NCI-H345 (cell line): Measurements from ENCODE around the gene ECE2.

ENCODE experiments used
- DNase-seq: peaks from one replicate; lab custom pipeline; 2025; lab: John Stamatoyannopoulos, UW

The ECE2 gene

DNA sequence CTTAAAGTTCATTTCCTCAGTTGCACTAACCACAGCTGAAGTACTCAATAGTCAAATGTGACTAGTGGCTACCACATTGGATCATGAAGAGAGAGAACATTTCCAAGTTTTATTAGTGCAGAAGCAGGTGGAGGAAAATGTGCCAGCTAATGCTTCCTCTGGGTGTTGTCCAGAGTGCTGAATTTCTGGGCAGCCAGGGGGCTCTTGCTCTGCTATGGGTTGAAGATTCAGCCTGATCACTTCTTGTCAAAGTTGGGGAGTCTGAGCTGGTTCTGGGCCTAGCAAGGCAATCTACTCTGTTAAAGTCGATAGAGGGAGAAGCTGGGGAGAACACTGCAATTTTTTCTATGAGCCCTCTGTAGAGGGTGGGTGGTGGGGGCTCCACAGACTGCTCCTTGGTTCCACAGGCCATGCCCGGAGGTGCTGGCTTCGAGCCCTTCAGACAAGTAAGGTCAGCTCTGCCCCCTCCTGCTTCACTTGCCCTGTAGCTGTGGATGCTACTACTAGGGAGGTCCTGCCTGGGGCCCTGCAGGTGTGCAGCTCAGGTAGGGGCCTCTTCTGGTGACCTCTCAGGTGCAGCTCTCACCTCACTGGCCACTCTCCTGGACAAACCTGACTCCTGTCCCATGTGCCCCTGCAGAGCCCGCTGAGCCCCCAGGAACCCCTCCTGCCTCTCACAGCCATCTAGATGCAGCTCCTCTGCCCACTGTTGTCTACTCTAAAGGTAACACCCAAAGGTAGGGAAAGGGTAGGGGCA lies 35.3 kb upstream of the ECE2 start:
- DNase-seq = no peak

- DNase-seq = no peak
These were observed 34.7 kb upstream of the ECE2 start for GRCh38 chr3:184241141-184241446.

DNA sequence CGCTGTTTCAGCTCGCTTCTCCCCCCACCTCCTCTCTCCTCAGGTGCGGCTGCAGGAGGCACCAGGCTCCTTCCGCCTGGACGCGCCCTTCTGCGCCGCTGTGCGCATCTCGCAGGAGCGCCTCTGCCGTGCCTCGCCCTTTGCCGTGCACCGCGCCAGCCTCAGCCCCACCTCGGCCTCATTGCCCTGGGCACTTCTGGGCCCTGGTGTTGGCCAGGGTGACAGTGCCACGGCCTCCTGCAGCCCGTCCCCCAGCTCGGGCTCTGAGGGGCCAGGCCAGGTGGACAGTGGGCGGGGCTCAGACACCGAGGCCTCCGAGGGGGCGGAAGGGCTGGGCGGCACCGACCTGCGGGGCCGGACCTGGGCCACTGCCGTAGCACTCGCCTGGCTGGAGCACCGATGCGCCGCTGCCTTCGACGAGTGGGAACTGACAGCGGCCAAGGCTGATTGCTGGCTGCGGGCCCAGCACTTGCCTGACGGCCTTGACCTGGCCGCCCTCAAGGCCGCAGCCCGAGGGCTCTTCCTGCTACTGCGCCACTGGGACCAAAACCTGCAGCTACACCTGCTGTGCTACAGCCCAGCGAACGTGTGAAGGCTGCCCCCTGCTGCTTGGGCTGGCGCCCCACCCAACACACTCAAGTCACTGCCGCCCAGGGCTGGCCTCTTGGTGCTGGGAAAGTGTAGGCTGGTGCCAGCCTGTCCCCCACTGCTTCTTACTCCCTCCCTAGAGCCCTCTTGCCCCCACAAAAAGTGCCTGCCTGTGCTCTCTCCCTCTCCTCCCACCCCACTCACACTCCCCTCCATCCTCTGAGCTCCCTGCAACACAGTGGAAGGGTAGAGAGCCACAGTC lies 34.1 kb upstream of the ECE2 start:
- no peak for DNase-seq

GRCh38 chr3:184242297-184242685 lies 33.5 kb upstream of the ECE2 start:
- DNase-seq = no peak

GRCh38 chr3:184248454-184249411 lies 27.1 kb upstream of the ECE2 start, which contains the start of gene ALG3:
Gene ALG3 (minus strand): TSS chr3:184248962. CDS start chr3:184248940, 22 bp downstream.
- peak; percentile 93 for DNase-seq

- peak; percentile 99 for DNase-seq
These were observed 26.2 kb upstream of the ECE2 start, which contains the start of gene EEF1AKMT4 for GRCh38 chr3:184249412-184250166. Gene EEF1AKMT4 (plus strand): TSS chr3:184249672. CDS start chr3:184249695, 23 bp downstream.

- DNase-seq = peak; percentile 96
These were observed 25.5 kb upstream of the ECE2 start for GRCh38 chr3:184250167-184250828.

DNA sequence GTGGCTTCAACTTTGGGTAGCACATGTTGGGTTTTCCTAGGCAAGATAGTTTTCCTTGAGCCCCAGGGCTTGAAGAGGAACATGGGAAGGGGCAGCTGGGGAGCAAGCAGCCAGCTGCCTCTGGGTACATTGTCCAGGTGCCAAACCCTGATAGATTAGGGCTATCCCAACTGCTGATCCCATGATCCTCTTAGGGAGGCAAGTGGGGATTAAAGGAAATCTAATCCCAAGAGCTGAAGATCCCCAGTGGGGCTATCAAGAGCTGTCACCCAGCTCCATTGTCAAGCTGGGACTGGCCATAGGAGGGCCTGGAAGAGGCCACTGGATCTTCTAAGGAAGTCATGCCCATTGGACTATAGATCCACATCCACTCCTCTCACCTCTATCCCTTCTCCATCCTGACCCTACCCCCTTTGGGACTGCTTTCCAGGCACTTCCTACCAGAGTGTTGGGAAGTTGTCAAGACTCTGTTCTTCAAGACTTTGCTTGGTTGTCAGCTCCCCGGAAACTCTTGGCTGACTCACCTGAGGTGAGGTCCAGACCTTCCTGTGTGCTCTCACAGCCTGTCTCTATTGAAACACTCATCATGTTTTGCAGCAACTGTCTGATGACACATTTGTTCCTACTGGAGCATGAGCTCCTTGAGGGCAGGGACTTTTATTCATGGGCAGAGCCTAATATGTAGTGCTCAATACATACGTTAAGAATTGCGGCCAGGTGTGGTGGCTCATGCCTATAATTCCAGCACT lies 20.4 kb upstream of the ECE2 start:
- no peak for DNase-seq

DNA sequence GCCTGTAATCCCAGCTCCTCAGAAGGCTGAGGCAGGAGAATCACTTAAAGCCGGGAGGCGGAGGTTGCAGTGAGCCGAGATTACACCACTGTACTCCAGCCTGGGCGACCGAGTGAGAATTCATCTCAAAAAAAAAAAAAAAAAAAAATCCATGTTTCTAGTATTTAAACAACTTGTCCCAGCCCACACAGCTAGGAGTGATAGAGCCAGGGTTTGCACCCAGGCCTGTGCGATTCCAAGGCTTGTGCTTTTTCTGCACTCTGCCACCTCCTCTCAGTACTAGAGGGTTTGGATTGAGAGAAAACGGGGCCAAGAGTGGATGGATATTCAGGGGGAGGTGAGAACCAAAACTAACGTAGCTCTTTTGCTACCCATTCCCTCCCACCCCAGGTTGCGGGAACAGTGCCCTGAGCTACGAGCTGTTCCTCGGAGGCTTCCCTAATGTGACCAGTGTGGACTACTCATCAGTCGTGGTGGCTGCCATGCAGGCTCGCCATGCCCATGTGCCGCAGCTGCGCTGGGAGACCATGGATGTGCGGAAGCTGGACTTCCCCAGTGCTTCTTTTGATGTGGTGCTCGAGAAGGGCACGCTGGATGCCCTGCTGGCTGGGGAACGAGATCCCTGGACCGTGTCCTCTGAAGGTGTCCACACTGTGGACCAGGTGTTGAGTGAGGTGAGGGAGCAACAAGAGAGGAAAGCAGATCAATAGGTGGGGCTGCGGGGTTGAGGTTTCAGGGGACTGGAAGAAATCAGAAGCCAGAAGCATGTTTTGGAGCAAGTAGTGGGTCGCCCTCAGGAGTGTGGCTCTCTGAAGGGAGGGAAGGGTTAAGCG lies 18.5 kb upstream of the ECE2 start:
- DNase-seq = no peak

DNA sequence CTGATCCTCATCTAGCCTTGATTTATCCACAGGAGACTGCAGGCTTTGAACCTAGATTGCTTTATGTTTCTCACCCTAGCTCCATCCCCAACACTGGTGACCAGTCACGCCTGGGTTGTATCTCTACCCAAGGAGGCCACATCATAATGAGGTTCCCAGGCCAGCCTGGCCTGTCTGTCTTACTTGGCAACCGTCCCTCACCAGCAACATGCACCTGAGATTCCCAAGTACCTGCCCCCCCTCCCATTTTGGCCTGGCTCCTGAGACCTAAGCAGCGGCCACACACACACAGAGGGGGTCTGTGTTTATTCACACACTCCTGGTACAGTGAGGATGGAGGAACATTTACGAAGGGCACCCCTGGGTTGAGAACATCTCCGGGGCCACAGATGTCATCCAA lies 16.9 kb upstream of the ECE2 start:
- DNase-seq = no peak

GRCh38 chr3:184259396-184259877 lies 16.4 kb upstream of the ECE2 start:
- DNase-seq = no peak

GRCh38 chr3:184259878-184260723 lies 15.7 kb upstream of the ECE2 start:
- DNase-seq = no peak

GRCh38 chr3:184260724-184261269 lies 15.0 kb upstream of the ECE2 start:
- DNase-seq = no peak

- peak; percentile 98 for DNase-seq
These were observed 14.5 kb upstream of the ECE2 start, which contains the start of gene CAMK2N2 for GRCh38 chr3:184261270-184261853. Gene CAMK2N2 (minus strand): TSS chr3:184261553. CDS start chr3:184261285, 268 bp downstream.

- peak; percentile 89 for DNase-seq
These were observed 13.7 kb upstream of the ECE2 start for GRCh38 chr3:184261854-184262763.

GRCh38 chr3:184262764-184263179 lies 13.1 kb upstream of the ECE2 start:
- DNase-seq = no peak
